H1 (cell line): Measurements from ENCODE around the gene GOLGB1. TPM values are rescaled to one million over a fixed set of nuclear protein-coding genes. Genes with fewer than 3 reads are reported as not detected.
A peak's percentile ranks its signal among the peaks of the same experiment; 100 is the strongest.

Experiments
- CTCF ChIA-PET: fragments of 300-600 bp; sonication (Branson Sonifier 250); formaldehyde crosslinking; loops from one replicate; lab custom pipeline; 2021; ENCODE audit not compliant: partially characterized antibody; lab: Charles Lee
- POLR2A ChIA-PET: fragments of 300-600 bp; sonication (Branson Sonifier 250); formaldehyde crosslinking; loops from one replicate; lab custom pipeline; 2021; ENCODE audit warnings: inconsistent platforms; ENCODE audit not compliant: partially characterized antibody; lab: Charles Lee
- DNase-seq, 2 experiments: peaks; one replicate each; pipeline versions ENCODE4 v3.0.0 to v3.0.0-alpha.2; 2010 to 2022; ENCODE audit warnings: low spot score in 2 of 2, low read depth in 1 of 2, mixed read lengths in 1 of 2
- FAIRE-seq: peaks from 2 replicates; lab custom pipeline; 2011; peaks lifted over from hg19 to GRCh38; lab: Jason Lieb, UNC
- H2AFZ ChIP-seq: 2 replicates; pipeline ENCODE4 v1.8.1; 2012; ENCODE audit warnings: low read length, inconsistent platforms
- H2AK5ac ChIP-seq: 2 replicates; pipeline ENCODE4 v1.6.1; 2013; ENCODE audit warnings: low read depth, low read length
- H2BK120ac ChIP-seq: replicated peaks from 2 replicates; pipeline ENCODE3; 2013; ENCODE audit warnings: low read depth, low read length, inconsistent platforms
- H2BK12ac ChIP-seq: 2 replicates; pipeline ENCODE4 v1.6.1; 2013; ENCODE audit warnings: low read depth, low read length
- H2BK15ac ChIP-seq: 2 replicates; pipeline ENCODE4 v1.6.1; 2013; ENCODE audit warnings: low read length
- H2BK20ac ChIP-seq: 2 replicates; pipeline ENCODE4 v1.6.1; 2013; ENCODE audit warnings: low read length
- H2BK5ac ChIP-seq: 2 replicates; pipeline ENCODE4 v1.6.1; 2013; ENCODE audit warnings: low read depth, low read length
- H3K14ac ChIP-seq: 2 replicates; pipeline ENCODE4 v1.6.1; 2013; ENCODE audit warnings: inconsistent platforms; ENCODE audit not compliant: insufficient read length
- H3K18ac ChIP-seq: 2 replicates; pipeline ENCODE4 v1.6.1; 2013; ENCODE audit warnings: low read length; ENCODE audit errors: extremely low read depth
- H3K23ac ChIP-seq: 2 replicates; pipeline ENCODE4 v1.6.1; 2013; ENCODE audit warnings: inconsistent platforms; ENCODE audit not compliant: insufficient read length
- H3K23me2 ChIP-seq: 2 replicates; pipeline ENCODE4 v1.6.1; 2013; ENCODE audit warnings: low read depth, low read length
- H3K27ac ChIP-seq: 2 replicates; pipeline ENCODE4 v1.6.1; 2011; ENCODE audit warnings: low read depth, low read length, inconsistent platforms
- H3K27me3 ChIP-seq, 4 experiments: replicated peaks in 1 of 4; 1 replicate in 1 of 4; 2 replicates in 3 of 4; pipeline versions ENCODE4 v1.6.1 to v1.8.1; 2011 to 2013; ENCODE audit warnings: low read length in 3 of 4, mild to moderate bottlenecking in 3 of 4, inconsistent platforms in 2 of 4, mixed read lengths in 2 of 4, moderate library complexity in 1 of 4; ENCODE audit not compliant: control insufficient read depth in 3 of 4, insufficient read depth in 3 of 4; ENCODE audit errors: extremely low read depth in 1 of 4
- H3K36me3 ChIP-seq, 4 experiments: 2 replicates each; pipeline versions ENCODE4 v1.6.1 to v1.8.1; 2011 to 2013; ENCODE audit warnings: mild to moderate bottlenecking in 4 of 4, low read length in 3 of 4, moderate library complexity in 2 of 4, control low read depth in 1 of 4, inconsistent platforms in 1 of 4; ENCODE audit not compliant: insufficient read depth in 4 of 4, control insufficient read depth in 2 of 4
- H3K4ac ChIP-seq: replicated peaks from 2 replicates; pipeline ENCODE3; 2013; ENCODE audit warnings: low read length, low read depth, mixed read lengths, inconsistent platforms; ENCODE audit not compliant: insufficient read length
- H3K4me1 ChIP-seq, 4 experiments: replicated peaks in 1 of 4; 1 replicate in 1 of 4; 2 replicates in 3 of 4; pipeline versions ENCODE4 v1.6.1 to v1.8.1; 2011 to 2013; ENCODE audit warnings: low read length in 3 of 4, inconsistent platforms in 2 of 4, mixed read lengths in 1 of 4; ENCODE audit not compliant: insufficient read depth in 4 of 4, control insufficient read depth in 3 of 4
- H3K4me2 ChIP-seq, 2 experiments: 2 replicates each; pipeline versions ENCODE4 v1.6.1 to v1.8.1; 2011 to 2013; ENCODE audit warnings: low read depth in 2 of 2, low read length in 2 of 2, control low read depth in 1 of 2, inconsistent platforms in 1 of 2, mild to moderate bottlenecking in 1 of 2; ENCODE audit not compliant: insufficient read depth in 1 of 2
- H3K4me3 ChIP-seq, 4 experiments: fragments of 200-600, 300-600 bp in 1 of 4; sonication (generic), shearing (Covaris generic), sonication (Bioruptor Twin) in 1 of 4; 2 replicates each; pipeline versions ENCODE4 v1.5.1 to v1.8.1; 2011 to 2016; ENCODE audit warnings: low read length in 4 of 4, low read depth in 3 of 4, control low read depth in 2 of 4, inconsistent platforms in 2 of 4, mild to moderate bottlenecking in 2 of 4, mixed read lengths in 1 of 4, moderate library complexity in 1 of 4; ENCODE audit not compliant: insufficient read depth in 2 of 4; ENCODE audit errors: extremely low read depth in 1 of 4
- H3K56ac ChIP-seq: replicated peaks from 2 replicates; pipeline ENCODE3; 2013; ENCODE audit warnings: low read depth, mild to moderate bottlenecking, mixed read lengths, low read length, inconsistent platforms; ENCODE audit not compliant: insufficient read length
- H3K79me1 ChIP-seq: 2 replicates; pipeline ENCODE4 v1.6.1; 2013; ENCODE audit warnings: low read depth, low read length, control low read depth
- H3K79me2 ChIP-seq, 2 experiments: 2 replicates each; pipeline versions ENCODE4 v1.6.1 to v1.8.1; 2012 to 2013; ENCODE audit warnings: low read length in 2 of 2, mild to moderate bottlenecking in 2 of 2, inconsistent platforms in 1 of 2; ENCODE audit not compliant: insufficient read depth in 2 of 2, control insufficient read depth in 1 of 2
- H3K9ac ChIP-seq, 4 experiments: replicated peaks in 1 of 4; 1 replicate in 1 of 4; 2 replicates in 3 of 4; pipeline versions ENCODE4 v1.6.1 to v1.8.1; 2011 to 2013; ENCODE audit warnings: low read depth in 3 of 4, low read length in 3 of 4, control low read depth in 2 of 4, mild to moderate bottlenecking in 2 of 4, moderate library complexity in 2 of 4, inconsistent platforms in 1 of 4; ENCODE audit errors: extremely low read depth in 1 of 4
- H3K9me3 ChIP-seq, 2 experiments: 2 replicates each; pipeline versions ENCODE4 v1.6.1 to v1.8.1; 2012 to 2013; ENCODE audit warnings: mild to moderate bottlenecking in 2 of 2, moderate library complexity in 2 of 2, control low read depth in 1 of 2, inconsistent platforms in 1 of 2, low read depth in 1 of 2, low read length in 1 of 2, mixed read lengths in 1 of 2; ENCODE audit not compliant: insufficient read depth in 2 of 2
- H4K20me1 ChIP-seq, 2 experiments: replicated peaks in 1 of 2; 2 replicates each; pipeline versions ENCODE3 to v1.8.1; 2011 to 2013; ENCODE audit warnings: inconsistent platforms in 2 of 2, low read length in 2 of 2, mild to moderate bottlenecking in 1 of 2; ENCODE audit not compliant: insufficient read depth in 2 of 2, control insufficient read depth in 1 of 2
- H4K5ac ChIP-seq: 2 replicates; pipeline ENCODE4 v1.6.1; 2013; ENCODE audit warnings: low read length, low read depth, mixed read lengths, inconsistent platforms; ENCODE audit not compliant: insufficient read length
- H4K8ac ChIP-seq: 2 replicates; pipeline ENCODE4 v1.8.0; 2013; ENCODE audit warnings: mild to moderate bottlenecking, moderate library complexity, low read length, inconsistent platforms; ENCODE audit not compliant: insufficient read depth; ENCODE audit errors: extremely low read depth
- H4K91ac ChIP-seq: replicated peaks from 2 replicates; pipeline ENCODE3; 2013; ENCODE audit warnings: low read length, mixed read lengths, inconsistent platforms; ENCODE audit not compliant: insufficient read length
- CEBPB ChIP-seq: IDR thresholded peaks from 2 replicates; pipeline ENCODE4 v1.6.1; 2012; ENCODE audit warnings: low read depth, low read length
- CTBP2 ChIP-seq: IDR thresholded peaks from 2 replicates; pipeline ENCODE4 v1.7.0; 2011; ENCODE audit warnings: borderline replicate concordance, mild to moderate bottlenecking, moderate library complexity, mixed read lengths, low read length; ENCODE audit not compliant: insufficient read depth, insufficient read length
- EGR1 ChIP-seq: IDR thresholded peaks from 2 replicates; pipeline ENCODE4 v1.6.1; 2011; ENCODE audit warnings: low read depth, low read length, borderline replicate concordance
- EZH2 ChIP-seq: fragments of 200-600 bp; sonication (generic); IDR thresholded peaks from 2 replicates; pipeline ENCODE4 v1.7.1; 2012; ENCODE audit warnings: low read depth, mild to moderate bottlenecking, moderate library complexity, low read length, inconsistent platforms; ENCODE audit not compliant: severe bottlenecking
- HDAC6 ChIP-seq: IDR thresholded peaks from one replicate; pipeline ENCODE4 v1.7.1; 2012; ENCODE audit warnings: low read depth, mild to moderate bottlenecking, inconsistent platforms, low read length, moderate library complexity
- KDM5A ChIP-seq: fragments of 200-600 bp; IDR thresholded peaks from 2 replicates; pipeline ENCODE4 v1.7.1; 2012; ENCODE audit warnings: mild to moderate bottlenecking, low read length, inconsistent platforms, mixed read lengths
- POLR2AphosphoS5 ChIP-seq: IDR thresholded peaks from 2 replicates; pipeline ENCODE4 v1.6.1; 2011; ENCODE audit warnings: low read depth, low read length
- RAD21 ChIP-seq, 2 experiments: IDR thresholded peaks in 1 of 2; conservative IDR thresholded peaks in 1 of 2; 2 replicates each; pipeline ENCODE4 v1.6.1; 2011; ENCODE audit warnings: low read depth in 2 of 2, low read length in 2 of 2, improper control_type of control experiment in 1 of 2, inconsistent platforms in 1 of 2, mild to moderate bottlenecking in 1 of 2, moderate library complexity in 1 of 2
- RXRA ChIP-seq: IDR thresholded peaks from 2 replicates; pipeline ENCODE4 v1.6.1; 2011; ENCODE audit warnings: low read depth, mild to moderate bottlenecking, low read length, moderate library complexity; ENCODE audit not compliant: insufficient read depth
- SP2 ChIP-seq: IDR thresholded peaks from 2 replicates; pipeline ENCODE4 v1.6.1; 2012; ENCODE audit warnings: mild to moderate bottlenecking, low read length, inconsistent platforms
- TAF7 ChIP-seq: optimal IDR thresholded peaks from 2 replicates; pipeline ENCODE3; 2011; ENCODE audit warnings: low read depth, mild to moderate bottlenecking, inconsistent platforms, low read length, moderate library complexity, borderline replicate concordance
- WGBS, 2 experiments: shearing (Covaris generic) in 1 of 2; methylation state at CpG; one replicate each; pipeline versions ENCODE4 v1.1.6 to v1.1.7; 2013 to 2015; ENCODE audit warnings: low lambda C conversion rate in 2 of 2, mixed read lengths in 2 of 2, inconsistent platforms in 1 of 2, low coverage in 1 of 2, missing lambda C conversion rate in 1 of 2; ENCODE audit not compliant: insufficient replicate concordance in 2 of 2, insufficient coverage in 1 of 2, insufficient read length in 1 of 2; ENCODE audit errors: extremely low coverage in 1 of 2, missing lambda C conversion rate in 1 of 2; 5-methylcytosine and 5-hydroxymethylcytosine counted together
- polyA plus RNA-seq, 7 experiments: library from polyadenylated mRNA; depleted of rRNA in 3 of 7; stranded (reverse) in 5 of 7; unstranded in 2 of 7; fragments of >200 nt in 5 of 7; fragments of 200-250 nt in 2 of 7; gene quantifications; 1 replicate in 5 of 7; 2 replicates in 1 of 7; 4 replicates in 1 of 7; pipeline versions ENCODE4 v1.2.1 to v1.2.3, GENCODE V29; 2011 to 2013; ENCODE audit warnings: missing spikeins in 2 of 7, mixed read lengths in 2 of 7
- total RNA-seq: library from RNA; stranded (reverse); fragmentation: NEBNext Ultra II Directional; extraction: Animal tissue kit (Norgen Biotek cat#: 25700); gene quantifications from 2 replicates; pipeline ENCODE4 v1.2.1, GENCODE V29; 2021
- TF ChIP-seq, protein P1 (sequence below): IDR thresholded peaks from 2 replicates; pipeline ENCODE4 v1.6.1; 2012; ENCODE audit warnings: inconsistent platforms

GOLGB1 gene
- total and polyA plus RNA-seq, 2 of the 8 experiments (the other 6 are each of a cell fraction or from before 2014, with no cell fraction given): 5.9 to 28.5 TPM

DNA sequence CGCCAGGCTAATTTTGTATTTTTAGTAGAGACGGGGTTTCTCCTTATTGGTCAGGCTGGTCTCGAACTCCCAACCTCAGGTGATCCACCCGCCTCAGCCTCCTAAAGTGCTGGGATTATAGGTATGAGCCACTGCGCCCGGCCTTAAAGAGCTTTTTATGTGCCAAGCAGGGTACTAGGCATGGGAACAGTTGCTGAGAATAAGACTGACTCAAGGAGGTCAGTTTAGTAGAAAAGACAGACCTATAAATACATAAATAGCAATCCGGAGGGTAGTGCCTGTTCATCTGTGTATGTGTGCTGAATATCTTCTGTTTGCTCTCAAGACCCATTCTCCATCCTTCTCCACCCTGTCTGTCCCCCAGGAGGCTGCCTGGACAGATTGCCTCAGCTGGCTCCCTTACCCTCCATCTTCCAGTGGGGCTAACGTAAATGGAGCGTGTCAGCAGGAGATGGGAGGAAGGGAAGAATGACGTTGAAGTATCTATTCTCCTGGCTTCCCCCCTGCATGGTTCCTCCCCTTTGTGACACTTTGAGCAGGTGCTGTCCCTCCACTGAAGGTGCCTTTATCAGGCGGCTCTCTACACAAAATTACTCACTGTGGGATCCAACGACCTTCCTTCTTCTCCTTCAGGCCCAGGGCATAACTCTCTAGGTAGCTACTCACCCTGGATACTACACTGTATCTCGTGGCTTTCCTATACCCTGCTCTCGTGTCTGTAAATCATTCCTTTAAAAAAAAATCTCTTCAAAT is 125.2 kb downstream of the GOLGB1 start:
- no peak overlapping the region for H3K9ac ChIP-seq
- ChIA-PET CTCF (no interaction called here), POLR2A (no interaction called here)
- H3K23ac ChIP-seq: no peak overlapping the region
- no peaks in the 10 kb centered on the region for H3K79me1 ChIP-seq
- 0 out of 2 replicates have a peak overlapping the region, but pooled peaks have one; percentile 13 for H3K18ac ChIP-seq
- H3K4me2 ChIP-seq: no peak overlapping the region
- no peaks in the 10 kb centered on the region for H3K27me3 ChIP-seq
- no peak overlapping the region for H2BK120ac ChIP-seq
- no peak overlapping the region for H2AK5ac ChIP-seq
- H3K27ac ChIP-seq: no peak overlapping the region
- no peaks in the 10 kb centered on the region for H3K9me3 ChIP-seq
- H4K5ac ChIP-seq: no peak overlapping the region
- no peak for DNase-seq
- H3K36me3 ChIP-seq: no peaks in the 10 kb centered on the region
- peak overlapping the region; percentile 74 for H2AFZ ChIP-seq
- no peak for FAIRE-seq
- H4K91ac ChIP-seq: no peak overlapping the region
- 78% methylated on average over 14 of the region's 14 CpGs; no CpG with 5 or more reads in 1 of the 2 experiments for WGBS, 2 experiments
- no peak overlapping the region for H3K56ac ChIP-seq
- no peak overlapping the region for H3K4ac ChIP-seq
- no peak overlapping the region for H2BK15ac ChIP-seq
- peaks cover 0 to 4% (median 0%) of the 10 kb centered on the region in 4 experiments; a peak in 2 of 7 replicates for H3K4me1 ChIP-seq
- no peaks in the 10 kb centered on the region for H3K23me2 ChIP-seq
- TF ChIP-seq CEBPB (no peak), KDM5A (no peak), EGR1 (no peak), RAD21 (IDR thresholded peaks at IDR 0.05 in 1 of 2, conservative IDR thresholded peaks at IDR 0.05 in 1 of 2; ENCODE audit: low read depth in 2 of 2, low read length in 2 of 2) (no peak), CTBP2 (no peak), RXRA (no peak), EZH2 (no peak), HDAC6 (no peak), TAF7 (no peak), POLR2AphosphoS5 (no peak), SP2 (no peak)
- TF ChIP-seq, protein P1, sequence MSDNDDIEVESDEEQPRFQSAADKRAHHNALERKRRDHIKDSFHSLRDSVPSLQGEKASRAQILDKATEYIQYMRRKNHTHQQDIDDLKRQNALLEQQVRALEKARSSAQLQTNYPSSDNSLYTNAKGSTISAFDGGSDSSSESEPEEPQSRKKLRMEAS: no peak
- H2BK5ac ChIP-seq: no peak overlapping the region
- no peak overlapping the region for H3K14ac ChIP-seq
- H3K79me2 ChIP-seq: no peaks in the 10 kb centered on the region
- no peak overlapping the region for H3K4me3 ChIP-seq
- no peaks in the 10 kb centered on the region for H4K20me1 ChIP-seq
- H4K8ac ChIP-seq: no peak overlapping the region
- H2BK20ac ChIP-seq: 0 out of 2 replicates have a peak overlapping the region, but pooled peaks have one; percentile 21
- H2BK12ac ChIP-seq: peak overlapping the region; percentile 18; the same call in 1 of the 2 replicates
